C4-2B (cell line): Measurements from ENCODE around the gene CUEDC1.
"Not testable (repeated sequence)": the region's sequence is repeated elsewhere in the genome, so short reads cannot be mapped to it uniquely, and the experiment has no call there.

Source experiments
- H3K27ac ChIP-seq: fragments of 450-650 bp; 2 replicates; pipeline ENCODE4 v1.5.1; 2017
- ZFX ChIP-seq: fragments of 450-650 bp; IDR thresholded peaks from 2 replicates; pipeline ENCODE4 v1.6.1; 2017
- TF ChIP-seq, protein P1 (sequence below): fragments of 450-650 bp; conservative IDR thresholded peaks from 2 replicates; pipeline ENCODE4 v1.5.1; 2017; ENCODE audit warnings: mild to moderate bottlenecking

Gene CUEDC1

GRCh38 chr17:57923182-57923872 is 31.9 kb downstream of the CUEDC1 start:
- H3K27ac ChIP-seq, result no peak overlapping the region
- no peak for TF ChIP-seq ZFX
- TF ChIP-seq, protein P1, sequence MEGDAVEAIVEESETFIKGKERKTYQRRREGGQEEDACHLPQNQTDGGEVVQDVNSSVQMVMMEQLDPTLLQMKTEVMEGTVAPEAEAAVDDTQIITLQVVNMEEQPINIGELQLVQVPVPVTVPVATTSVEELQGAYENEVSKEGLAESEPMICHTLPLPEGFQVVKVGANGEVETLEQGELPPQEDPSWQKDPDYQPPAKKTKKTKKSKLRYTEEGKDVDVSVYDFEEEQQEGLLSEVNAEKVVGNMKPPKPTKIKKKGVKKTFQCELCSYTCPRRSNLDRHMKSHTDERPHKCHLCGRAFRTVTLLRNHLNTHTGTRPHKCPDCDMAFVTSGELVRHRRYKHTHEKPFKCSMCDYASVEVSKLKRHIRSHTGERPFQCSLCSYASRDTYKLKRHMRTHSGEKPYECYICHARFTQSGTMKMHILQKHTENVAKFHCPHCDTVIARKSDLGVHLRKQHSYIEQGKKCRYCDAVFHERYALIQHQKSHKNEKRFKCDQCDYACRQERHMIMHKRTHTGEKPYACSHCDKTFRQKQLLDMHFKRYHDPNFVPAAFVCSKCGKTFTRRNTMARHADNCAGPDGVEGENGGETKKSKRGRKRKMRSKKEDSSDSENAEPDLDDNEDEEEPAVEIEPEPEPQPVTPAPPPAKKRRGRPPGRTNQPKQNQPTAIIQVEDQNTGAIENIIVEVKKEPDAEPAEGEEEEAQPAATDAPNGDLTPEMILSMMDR, result no peak

DNA sequence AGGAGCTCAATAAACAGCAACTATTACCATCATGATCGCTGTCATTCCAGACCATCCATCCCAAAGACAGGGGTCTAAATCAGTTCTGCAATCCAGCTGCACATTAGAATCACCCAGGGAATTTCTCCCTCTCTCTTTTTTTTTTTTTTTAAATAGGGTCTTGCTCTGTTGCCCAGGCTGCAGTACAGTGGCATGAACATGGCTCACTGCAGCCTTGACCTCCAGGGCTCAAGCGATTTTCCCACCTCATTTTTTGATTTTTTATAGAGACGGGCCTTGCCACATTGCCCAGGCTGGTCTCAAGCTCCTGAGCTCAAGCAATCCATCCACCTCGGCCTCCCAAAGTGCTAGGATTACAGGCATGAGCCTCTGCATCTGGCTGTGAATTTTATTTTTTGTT is 32.5 kb downstream of the CUEDC1 start:
- H3K27ac ChIP-seq, result not testable (repeated sequence)

- H3K27ac ChIP-seq, result no peak overlapping the region
- TF ChIP-seq, protein P1, result no peak
- no peak for TF ChIP-seq ZFX
Observed at GRCh38 chr17:57920916-57921703, 34.1 kb downstream of the CUEDC1 start.

GRCh38 chr17:57919918-57920317 is 35.3 kb downstream of the CUEDC1 start:
- TF ChIP-seq ZFX, result no peak
- no peak overlapping the region for H3K27ac ChIP-seq

- peak overlapping the region; percentile 67 for H3K27ac ChIP-seq
- no peak for TF ChIP-seq ZFX
- TF ChIP-seq, protein P1, result no peak
Observed at GRCh38 chr17:57918017-57918895, 37.0 kb downstream of the CUEDC1 start.

DNA sequence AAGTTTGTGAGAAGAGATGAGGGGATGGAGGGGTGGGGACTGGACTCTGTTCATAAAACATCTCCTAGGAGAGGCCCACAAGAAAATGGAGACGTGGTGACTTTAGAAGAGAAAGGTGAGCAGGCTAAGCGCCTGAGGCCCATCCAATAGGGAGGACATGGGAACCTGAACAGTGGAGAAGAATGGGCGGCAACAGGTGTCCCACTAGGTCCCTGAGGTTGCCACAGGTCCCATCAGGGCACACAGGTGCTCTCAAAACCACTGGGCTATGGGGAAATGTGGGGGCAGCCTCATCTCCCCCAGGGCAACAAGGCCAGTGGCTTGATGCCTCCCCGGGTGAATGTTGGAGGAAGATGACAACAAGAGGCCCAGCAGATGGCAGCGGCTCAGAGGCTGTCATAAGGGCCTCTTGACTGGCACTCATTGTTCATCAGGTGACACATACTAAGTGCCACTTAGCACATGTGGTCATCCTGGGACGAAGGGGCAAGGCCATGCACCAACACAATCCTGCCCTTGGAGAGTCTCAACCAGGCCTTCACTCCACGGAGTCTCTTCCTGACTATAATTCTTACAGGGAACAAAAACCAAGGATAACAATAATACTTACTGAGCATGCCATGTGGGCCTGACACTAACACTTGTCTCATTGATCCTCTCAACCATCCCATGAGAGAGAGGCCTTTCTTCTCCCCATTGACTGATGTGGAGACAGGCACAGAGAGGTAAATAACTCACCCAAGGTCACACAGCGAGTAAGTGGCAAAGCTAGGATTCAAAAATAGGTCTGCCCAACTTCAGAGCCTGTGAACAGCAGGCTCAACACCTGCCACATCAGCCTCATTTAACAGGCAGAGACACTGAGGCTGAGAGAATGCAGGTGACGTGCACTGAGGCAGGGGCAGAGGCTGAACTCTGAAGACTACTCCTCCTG is 38.0 kb downstream of the CUEDC1 start:
- TF ChIP-seq, protein P1, result no peak
- TF ChIP-seq ZFX, result no peak
- peak overlapping the region; percentile 67 for H3K27ac ChIP-seq

- no peak overlapping the region for H3K27ac ChIP-seq
- no peak for TF ChIP-seq ZFX
- TF ChIP-seq, protein P1, result no peak
Observed at GRCh38 chr17:57915985-57916757, 39.0 kb downstream of the CUEDC1 start.
